OCI-LY7 (cell line): ENCODE results near the gene SLC25A47.

Experiments
- EZH2phosphoT487 ChIP-seq: fragments of 200-600 bp; sonication (generic); IDR thresholded peaks from 2 replicates; pipeline ENCODE4 v1.6.1; 2018; ENCODE audit warnings: low read depth, borderline replicate concordance, mild to moderate bottlenecking, mixed run types, antibody characterized with exemption, low read length, moderate library complexity, mixed read lengths
- TF ChIP-seq, protein P1 (sequence below): fragments of 200-600 bp; sonication (generic); conservative IDR thresholded peaks from 2 replicates; pipeline ENCODE4 v1.5.1; 2014; ENCODE audit warnings: mild to moderate bottlenecking, antibody characterized with exemption, low read length, moderate library complexity, mixed read lengths

DNA sequence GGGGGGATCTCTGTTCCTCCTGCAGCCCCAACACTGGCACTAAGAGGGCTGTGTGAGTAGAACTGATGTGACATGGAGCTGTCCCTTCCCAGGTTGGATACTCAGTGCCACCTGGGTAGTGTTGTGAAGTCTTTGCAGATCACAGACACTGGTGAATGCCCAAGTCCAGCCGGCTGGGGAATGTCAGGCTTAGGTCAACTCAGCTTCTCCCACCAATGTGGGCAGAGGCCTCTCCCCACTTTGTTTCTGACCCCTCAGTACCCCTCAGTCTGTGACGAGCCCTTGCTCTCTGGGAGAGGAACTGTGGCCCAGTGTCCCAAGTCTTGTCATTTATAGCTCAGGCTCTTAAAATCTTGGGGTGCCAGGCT lies 28.2 kb upstream of the SLC25A47 start:
- TF ChIP-seq, protein P1, sequence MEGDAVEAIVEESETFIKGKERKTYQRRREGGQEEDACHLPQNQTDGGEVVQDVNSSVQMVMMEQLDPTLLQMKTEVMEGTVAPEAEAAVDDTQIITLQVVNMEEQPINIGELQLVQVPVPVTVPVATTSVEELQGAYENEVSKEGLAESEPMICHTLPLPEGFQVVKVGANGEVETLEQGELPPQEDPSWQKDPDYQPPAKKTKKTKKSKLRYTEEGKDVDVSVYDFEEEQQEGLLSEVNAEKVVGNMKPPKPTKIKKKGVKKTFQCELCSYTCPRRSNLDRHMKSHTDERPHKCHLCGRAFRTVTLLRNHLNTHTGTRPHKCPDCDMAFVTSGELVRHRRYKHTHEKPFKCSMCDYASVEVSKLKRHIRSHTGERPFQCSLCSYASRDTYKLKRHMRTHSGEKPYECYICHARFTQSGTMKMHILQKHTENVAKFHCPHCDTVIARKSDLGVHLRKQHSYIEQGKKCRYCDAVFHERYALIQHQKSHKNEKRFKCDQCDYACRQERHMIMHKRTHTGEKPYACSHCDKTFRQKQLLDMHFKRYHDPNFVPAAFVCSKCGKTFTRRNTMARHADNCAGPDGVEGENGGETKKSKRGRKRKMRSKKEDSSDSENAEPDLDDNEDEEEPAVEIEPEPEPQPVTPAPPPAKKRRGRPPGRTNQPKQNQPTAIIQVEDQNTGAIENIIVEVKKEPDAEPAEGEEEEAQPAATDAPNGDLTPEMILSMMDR, result no peak
- TF ChIP-seq EZH2phosphoT487, result no peak
